BLaER1 (cell line): ENCODE measurements around the gene UBTF.

Source experiments
- H3K27ac ChIP-seq: shearing (Covaris generic); formaldehyde crosslinking; 2 replicates; pipeline ENCODE4 v1.8.1; 2022
- H3K27me3 ChIP-seq: shearing (Covaris generic); formaldehyde crosslinking; 2 replicates; pipeline ENCODE4 v1.8.1; 2022
- H3K36me3 ChIP-seq: shearing (Covaris generic); formaldehyde crosslinking; 2 replicates; pipeline ENCODE4 v1.8.1; 2022
- H3K4me1 ChIP-seq: shearing (Covaris generic); formaldehyde crosslinking; 2 replicates; pipeline ENCODE4 v1.8.1; 2022
- H3K4me2 ChIP-seq: shearing (Covaris generic); formaldehyde crosslinking; 2 replicates; pipeline ENCODE4 v1.8.1; 2022
- H3K4me3 ChIP-seq: shearing (Covaris generic); formaldehyde crosslinking; 2 replicates; pipeline ENCODE4 v1.8.1; 2022
- H3K9ac ChIP-seq: shearing (Covaris generic); formaldehyde crosslinking; 2 replicates; pipeline ENCODE4 v1.8.1; 2022
- H3K9me3 ChIP-seq: shearing (Covaris generic); formaldehyde crosslinking; 2 replicates; pipeline ENCODE4 v1.8.1; 2022
- H4K20me1 ChIP-seq: shearing (Covaris generic); formaldehyde crosslinking; 2 replicates; pipeline ENCODE4 v1.8.1; 2022
- Cebpa-rat ChIP-seq: shearing (Covaris generic); IDR thresholded peaks from 2 replicates; pipeline ENCODE4 v1.8.1; 2022

Gene UBTF

GRCh38 chr17:44209786-44210341 lies 9.6 kb downstream of the UBTF start:
- peaks cover 51% of the 10 kb centered on the region for H3K4me1 ChIP-seq
- peak overlapping the region; percentile 34; the same call in 1 of the 2 replicates for H3K9ac ChIP-seq
- peak overlapping the region; percentile 76 for H3K4me2 ChIP-seq
- no peaks in the 10 kb centered on the region for H3K27me3 ChIP-seq
- H3K36me3 ChIP-seq = peaks cover 90% of the 10 kb centered on the region
- no peak overlapping the region for H3K4me3 ChIP-seq
- no peaks in the 10 kb centered on the region for H3K9me3 ChIP-seq
- TF ChIP-seq Cebpa-rat = no peak
- H3K27ac ChIP-seq = peak overlapping the region; percentile 86; the same call in 1 of the 2 replicates
- peaks cover 59% of the 10 kb centered on the region for H4K20me1 ChIP-seq

GRCh38 chr17:44207743-44208142 lies 11.7 kb downstream of the UBTF start:
- Histone ChIP-seq H3K27ac (no peak overlapping the region), H3K4me1 (peaks cover 45% of the 10 kb centered on the region), H3K36me3 (peaks cover 69% of the 10 kb centered on the region), H3K9me3 (no peaks in the 10 kb centered on the region), H3K4me2 (no peak overlapping the region), H3K4me3 (no peak overlapping the region), H3K9ac (0 out of 2 replicates have a peak overlapping the region, but pooled peaks have one; percentile 6), H4K20me1 (peaks cover 38% of the 10 kb centered on the region), H3K27me3 (no peaks in the 10 kb centered on the region)
- TF ChIP-seq Cebpa-rat = no peak

GRCh38 chr17:44207319-44207718 lies 12.2 kb downstream of the UBTF start:
- Histone ChIP-seq H3K27me3 (no peaks in the 10 kb centered on the region), H3K4me1 (peaks cover 45% of the 10 kb centered on the region), H3K9me3 (no peaks in the 10 kb centered on the region), H3K9ac (no peak overlapping the region), H3K27ac (no peak overlapping the region), H3K4me2 (no peak overlapping the region), H3K4me3 (no peak overlapping the region), H4K20me1 (peaks cover 35% of the 10 kb centered on the region), H3K36me3 (peaks cover 65% of the 10 kb centered on the region)
- TF ChIP-seq Cebpa-rat = no peak

GRCh38 chr17:44206825-44207155 lies 12.7 kb downstream of the UBTF start:
- H3K27ac ChIP-seq = no peak overlapping the region
- H3K36me3 ChIP-seq = peaks cover 61% of the 10 kb centered on the region
- no peak overlapping the region for H3K4me2 ChIP-seq
- H3K27me3 ChIP-seq = no peaks in the 10 kb centered on the region
- H3K4me1 ChIP-seq = peaks cover 46% of the 10 kb centered on the region
- no peak overlapping the region for H3K4me3 ChIP-seq
- H3K9ac ChIP-seq = 0 out of 2 replicates have a peak overlapping the region, but pooled peaks have one; percentile 6
- TF ChIP-seq Cebpa-rat = no peak
- peaks cover 35% of the 10 kb centered on the region for H4K20me1 ChIP-seq
- H3K9me3 ChIP-seq = no peaks in the 10 kb centered on the region

GRCh38 chr17:44205962-44206824 lies 13.3 kb downstream of the UBTF start:
- TF ChIP-seq Cebpa-rat = no peak
- no peaks in the 10 kb centered on the region for H3K9me3 ChIP-seq
- H3K27me3 ChIP-seq = no peaks in the 10 kb centered on the region
- peaks cover 46% of the 10 kb centered on the region for H3K4me1 ChIP-seq
- no peak overlapping the region for H3K27ac ChIP-seq
- no peak overlapping the region for H3K4me2 ChIP-seq
- H3K9ac ChIP-seq = no peak overlapping the region
- no peak overlapping the region for H3K4me3 ChIP-seq
- peaks cover 29% of the 10 kb centered on the region for H4K20me1 ChIP-seq
- peaks cover 55% of the 10 kb centered on the region for H3K36me3 ChIP-seq

GRCh38 chr17:44204441-44204882 lies 15.0 kb downstream of the UBTF start:
- peaks cover 13% of the 10 kb centered on the region for H4K20me1 ChIP-seq
- no peak overlapping the region for H3K9ac ChIP-seq
- H3K27me3 ChIP-seq = no peaks in the 10 kb centered on the region
- no peak overlapping the region for H3K4me2 ChIP-seq
- H3K9me3 ChIP-seq = no peaks in the 10 kb centered on the region
- TF ChIP-seq Cebpa-rat = no peak
- no peak overlapping the region for H3K27ac ChIP-seq
- H3K4me3 ChIP-seq = no peak overlapping the region
- peaks cover 41% of the 10 kb centered on the region for H3K36me3 ChIP-seq
- H3K4me1 ChIP-seq = peaks cover 36% of the 10 kb centered on the region

GRCh38 chr17:44203731-44204440 lies 15.6 kb downstream of the UBTF start:
- H4K20me1 ChIP-seq = peaks cover 10% of the 10 kb centered on the region
- H3K27ac ChIP-seq = no peak overlapping the region
- no peak overlapping the region for H3K9ac ChIP-seq
- H3K9me3 ChIP-seq = no peaks in the 10 kb centered on the region
- H3K4me3 ChIP-seq = no peak overlapping the region
- H3K27me3 ChIP-seq = no peaks in the 10 kb centered on the region
- peak overlapping the region; percentile 31 for H3K4me2 ChIP-seq
- TF ChIP-seq Cebpa-rat = peak; percentile 98
- peaks cover 36% of the 10 kb centered on the region for H3K4me1 ChIP-seq
- peaks cover 35% of the 10 kb centered on the region for H3K36me3 ChIP-seq

GRCh38 chr17:44202756-44203155 lies 16.7 kb downstream of the UBTF start:
- Histone ChIP-seq H3K9me3 (no peaks in the 10 kb centered on the region), H3K4me2 (peak overlapping the region; percentile 2; the same call in 1 of the 2 replicates), H3K27me3 (no peaks in the 10 kb centered on the region), H4K20me1 (peaks cover 20% of the 10 kb centered on the region), H3K36me3 (peaks cover 24% of the 10 kb centered on the region), H3K4me3 (no peak overlapping the region), H3K9ac (no peak overlapping the region), H3K27ac (no peak overlapping the region), H3K4me1 (peaks cover 42% of the 10 kb centered on the region)
- no peak for TF ChIP-seq Cebpa-rat

- H3K9ac ChIP-seq = peak overlapping the region; percentile 91
- no peak for TF ChIP-seq Cebpa-rat
- peaks cover 54% of the 10 kb centered on the region for H3K4me1 ChIP-seq
- no peaks in the 10 kb centered on the region for H3K27me3 ChIP-seq
- peaks cover 22% of the 10 kb centered on the region for H3K36me3 ChIP-seq
- peaks cover 24% of the 10 kb centered on the region for H4K20me1 ChIP-seq
- H3K4me3 ChIP-seq = peak overlapping the region; percentile 75
- peak overlapping the region; percentile 91 for H3K27ac ChIP-seq
- H3K9me3 ChIP-seq = no peaks in the 10 kb centered on the region
- H3K4me2 ChIP-seq = peak overlapping the region; percentile 92
These were observed 18.9 kb downstream of the UBTF start for GRCh38 chr17:44200478-44201155.
